Parathyroid adenoma (tissue), 2 donors: ENCODE data around the gene CD47.

Source experiments
- H2AFZ ChIP-seq: fragments of 300-600 bp; sonication (generic); one replicate; pipeline ENCODE4 v1.7.0; 2017; ENCODE audit warnings: antibody characterized with exemption, mild to moderate bottlenecking
- H3K27ac ChIP-seq: fragments of 300-600 bp; sonication (generic); one replicate; pipeline ENCODE4 v1.7.0; 2017
- H3K27me3 ChIP-seq: fragments of 300-600 bp; sonication (generic); one replicate; pipeline ENCODE4 v1.7.0; 2017; ENCODE audit warnings: low read length; ENCODE audit not compliant: control insufficient read depth, insufficient read depth
- H3K36me3 ChIP-seq: fragments of 300-600 bp; sonication (generic); one replicate; pipeline ENCODE4 v1.7.0; 2017; ENCODE audit warnings: low read length; ENCODE audit not compliant: control insufficient read depth, insufficient read depth
- H3K4me1 ChIP-seq: fragments of 300-600 bp; sonication (generic); one replicate; pipeline ENCODE4 v1.7.0; 2017; ENCODE audit warnings: control low read depth
- H3K4me2 ChIP-seq: fragments of 300-600 bp; sonication (generic); one replicate; pipeline ENCODE4 v1.7.0; 2017; ENCODE audit warnings: low read length
- H3K4me3 ChIP-seq: fragments of 300-600 bp; sonication (generic); one replicate; pipeline ENCODE4 v1.7.0; 2017; ENCODE audit warnings: low read depth, low read length
- H3K79me2 ChIP-seq: fragments of 300-600 bp; sonication (generic); one replicate; pipeline ENCODE4 v1.7.0; 2017; ENCODE audit warnings: control low read depth
- H3K9ac ChIP-seq: fragments of 300-600 bp; sonication (generic); one replicate; pipeline ENCODE4 v1.7.0; 2017; ENCODE audit warnings: mild to moderate bottlenecking
- H3K9me3 ChIP-seq: fragments of 300-600 bp; sonication (generic); one replicate; pipeline ENCODE4 v1.7.0; 2017; ENCODE audit warnings: low read length; ENCODE audit not compliant: control insufficient read depth
- TF ChIP-seq, protein P1 (sequence below): fragments of 300-600 bp; sonication (generic); IDR thresholded peaks from one replicate; pipeline ENCODE4 v1.7.0; 2017; ENCODE audit warnings: antibody characterized with exemption, mild to moderate bottlenecking
- donor health status: primary hyperparathyroidism.

The CD47 gene

GRCh38 chr3:108036401-108036800 is 54.4 kb downstream of the CD47 start:
- no peak overlapping the region for H3K9ac ChIP-seq
- TF ChIP-seq, protein P1, sequence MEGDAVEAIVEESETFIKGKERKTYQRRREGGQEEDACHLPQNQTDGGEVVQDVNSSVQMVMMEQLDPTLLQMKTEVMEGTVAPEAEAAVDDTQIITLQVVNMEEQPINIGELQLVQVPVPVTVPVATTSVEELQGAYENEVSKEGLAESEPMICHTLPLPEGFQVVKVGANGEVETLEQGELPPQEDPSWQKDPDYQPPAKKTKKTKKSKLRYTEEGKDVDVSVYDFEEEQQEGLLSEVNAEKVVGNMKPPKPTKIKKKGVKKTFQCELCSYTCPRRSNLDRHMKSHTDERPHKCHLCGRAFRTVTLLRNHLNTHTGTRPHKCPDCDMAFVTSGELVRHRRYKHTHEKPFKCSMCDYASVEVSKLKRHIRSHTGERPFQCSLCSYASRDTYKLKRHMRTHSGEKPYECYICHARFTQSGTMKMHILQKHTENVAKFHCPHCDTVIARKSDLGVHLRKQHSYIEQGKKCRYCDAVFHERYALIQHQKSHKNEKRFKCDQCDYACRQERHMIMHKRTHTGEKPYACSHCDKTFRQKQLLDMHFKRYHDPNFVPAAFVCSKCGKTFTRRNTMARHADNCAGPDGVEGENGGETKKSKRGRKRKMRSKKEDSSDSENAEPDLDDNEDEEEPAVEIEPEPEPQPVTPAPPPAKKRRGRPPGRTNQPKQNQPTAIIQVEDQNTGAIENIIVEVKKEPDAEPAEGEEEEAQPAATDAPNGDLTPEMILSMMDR = no peak
- no peaks in the 10 kb centered on the region for H3K9me3 ChIP-seq
- H3K27me3 ChIP-seq = no peaks in the 10 kb centered on the region
- peaks cover 2% of the 10 kb centered on the region for H3K4me1 ChIP-seq
- no peaks in the 10 kb centered on the region for H3K36me3 ChIP-seq
- no peak overlapping the region for H2AFZ ChIP-seq
- no peak overlapping the region for H3K4me3 ChIP-seq
- no peak overlapping the region for H3K27ac ChIP-seq
- no peaks in the 10 kb centered on the region for H3K79me2 ChIP-seq
- H3K4me2 ChIP-seq = no peak overlapping the region

DNA sequence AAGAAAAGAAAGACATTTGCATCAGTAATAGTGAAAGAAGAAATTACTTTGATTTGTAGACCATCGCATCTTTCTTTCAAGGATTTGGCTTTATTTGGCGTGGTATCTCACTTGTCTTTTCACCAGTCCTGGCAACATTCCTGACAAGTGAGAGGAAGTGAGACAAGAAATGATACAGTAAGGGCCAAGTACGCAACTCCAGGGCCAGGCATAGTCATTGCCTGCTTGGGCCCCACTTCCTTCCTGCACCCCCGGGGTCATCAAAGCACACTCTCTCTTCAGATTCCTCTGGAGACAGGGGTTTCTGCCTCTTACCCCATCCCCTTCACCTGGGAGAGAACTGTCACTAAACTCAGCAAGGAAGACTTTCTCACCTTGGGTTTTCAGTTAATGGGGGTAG is 55.1 kb downstream of the CD47 start:
- H3K27me3 ChIP-seq = no peaks in the 10 kb centered on the region
- no peak overlapping the region for H2AFZ ChIP-seq
- no peak overlapping the region for H3K4me3 ChIP-seq
- H3K27ac ChIP-seq = no peak overlapping the region
- H3K79me2 ChIP-seq = no peaks in the 10 kb centered on the region
- no peak overlapping the region for H3K9ac ChIP-seq
- H3K4me1 ChIP-seq = peaks cover 5% of the 10 kb centered on the region
- TF ChIP-seq, protein P1 = no peak
- H3K36me3 ChIP-seq = no peaks in the 10 kb centered on the region
- no peak overlapping the region for H3K4me2 ChIP-seq
- H3K9me3 ChIP-seq = no peaks in the 10 kb centered on the region

DNA sequence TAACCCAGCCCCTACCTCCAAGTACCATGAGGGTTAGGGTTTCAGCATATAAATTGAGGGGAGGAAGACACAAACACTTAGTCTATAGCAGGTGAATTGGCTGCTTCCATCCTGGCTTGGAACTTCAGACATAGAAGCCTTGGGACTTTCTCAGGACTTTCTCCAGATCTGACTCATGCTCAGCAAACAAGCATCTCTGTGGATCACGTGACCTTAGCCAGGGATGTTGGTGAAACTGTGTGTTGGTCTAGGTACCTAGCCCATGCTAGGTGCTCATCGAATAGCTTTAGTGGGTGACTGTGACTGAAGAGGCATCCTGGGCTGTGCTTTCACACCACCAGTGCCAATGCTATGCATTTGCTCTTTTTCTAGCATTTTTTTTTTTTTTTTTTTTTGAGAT is 58.9 kb downstream of the CD47 start:
- TF ChIP-seq, protein P1 = no peak
- Histone ChIP-seq H2AFZ (no peak overlapping the region), H3K4me1 (peaks cover 5% of the 10 kb centered on the region), H3K36me3 (no peaks in the 10 kb centered on the region), H3K9ac (no peak overlapping the region), H3K27ac (no peak overlapping the region), H3K4me2 (no peak overlapping the region), H3K9me3 (no peaks in the 10 kb centered on the region), H3K27me3 (no peaks in the 10 kb centered on the region), H3K79me2 (no peaks in the 10 kb centered on the region), H3K4me3 (no peak overlapping the region)

DNA sequence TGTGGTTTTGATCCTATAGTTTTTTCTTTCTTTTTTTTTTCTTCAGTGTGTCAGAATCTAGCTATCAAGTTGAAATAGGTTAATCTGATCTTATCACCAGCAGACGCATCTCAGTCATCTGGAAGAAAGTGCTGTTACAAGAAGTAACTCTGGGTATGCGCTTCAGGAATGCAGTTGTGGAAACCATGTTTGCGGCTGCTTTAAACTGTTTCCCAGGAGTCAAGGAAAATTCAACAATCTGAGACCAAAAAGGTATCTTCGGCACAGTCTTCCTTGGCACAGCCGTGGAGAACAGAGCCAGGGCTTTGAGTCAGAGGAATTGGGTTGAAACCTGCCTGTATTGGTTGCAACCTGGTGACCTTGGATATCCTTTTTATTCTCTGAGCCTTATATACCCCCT is 59.9 kb downstream of the CD47 start:
- Histone ChIP-seq H3K79me2 (no peaks in the 10 kb centered on the region), H3K9ac (no peak overlapping the region), H3K36me3 (no peaks in the 10 kb centered on the region), H3K4me3 (peak overlapping the region; percentile 42), H3K4me1 (peaks cover 5% of the 10 kb centered on the region), H3K9me3 (no peaks in the 10 kb centered on the region), H3K27ac (no peak overlapping the region), H3K27me3 (no peaks in the 10 kb centered on the region), H3K4me2 (peak overlapping the region; percentile 79), H2AFZ (no peak overlapping the region)
- TF ChIP-seq, protein P1 = no peak

GRCh38 chr3:108029466-108029865 is 61.4 kb downstream of the CD47 start:
- no peaks in the 10 kb centered on the region for H3K9me3 ChIP-seq
- no peaks in the 10 kb centered on the region for H3K79me2 ChIP-seq
- TF ChIP-seq, protein P1 = no peak
- H3K36me3 ChIP-seq = no peaks in the 10 kb centered on the region
- H3K9ac ChIP-seq = no peak overlapping the region
- no peak overlapping the region for H3K4me3 ChIP-seq
- no peak overlapping the region for H3K27ac ChIP-seq
- H3K27me3 ChIP-seq = no peaks in the 10 kb centered on the region
- H3K4me1 ChIP-seq = peaks cover 5% of the 10 kb centered on the region
- H2AFZ ChIP-seq = no peak overlapping the region
- no peak overlapping the region for H3K4me2 ChIP-seq
